Naive B cell (primary cell): ENCODE measurements around the gene MEGF8. TPM values are rescaled to one million over a fixed set of nuclear protein-coding genes. Genes with fewer than 3 reads are reported as not detected.

Source experiments
- ATAC-seq, 2 donors: fragments of 150-1000 bp; cut with Tn5 transposase; 2 replicates each; pipeline ENCODE4 v1.10.0; 2021; ENCODE audit warnings: low read depth in 2 of 2, mild to moderate bottlenecking in 2 of 2, moderate library complexity in 2 of 2
- DNase-seq: peaks from one replicate; pipeline ENCODE4 v3.0.0; 2022
- H3K27ac Mint-ChIP-seq, 6 donors: one replicate each; pipeline ENCODE4 v1.8.0; 2020 to 2022; ENCODE audit warnings: mild to moderate bottlenecking in 6 of 6, mixed read lengths in 6 of 6, moderate library complexity in 5 of 6, inconsistent platforms in 2 of 6
- H3K27me3 Mint-ChIP-seq, 3 donors: one replicate each; pipeline ENCODE4 v1.8.0; 2021 to 2022; ENCODE audit warnings: mixed read lengths in 3 of 3, mild to moderate bottlenecking in 1 of 3
- H3K36me3 Mint-ChIP-seq, 2 donors: one replicate each; pipeline ENCODE4 v1.8.0; 2020 to 2022; ENCODE audit warnings: mixed read lengths in 2 of 2, inconsistent platforms in 1 of 2, mild to moderate bottlenecking in 1 of 2
- H3K4me1 Mint-ChIP-seq, 3 donors: one replicate each; pipeline ENCODE4 v1.8.0; 2020 to 2022; ENCODE audit warnings: mixed read lengths in 3 of 3, inconsistent platforms in 1 of 3, mild to moderate bottlenecking in 1 of 3, moderate library complexity in 1 of 3
- H3K4me3 Mint-ChIP-seq, 8 donors: one replicate each; pipeline ENCODE4 v1.8.0; 2020 to 2022; ENCODE audit warnings: mild to moderate bottlenecking in 8 of 8, mixed read lengths in 8 of 8, moderate library complexity in 8 of 8, inconsistent platforms in 2 of 8
- H3K9me3 Mint-ChIP-seq, 7 donors: one replicate each; pipeline ENCODE4 v1.8.0; 2020 to 2022; ENCODE audit warnings: mixed read lengths in 7 of 7, mild to moderate bottlenecking in 5 of 7, inconsistent platforms in 2 of 7, moderate library complexity in 1 of 7
- polyA plus RNA-seq, 6 donors: library from polyadenylated mRNA; unstranded; fragments of 300-500 nt; fragmentation: Illumina TruSeq; gene quantifications; one replicate each; pipeline ENCODE4 v1.2.3, GENCODE V29; 2021; ENCODE audit warnings: low read depth in 6 of 6

MEGF8 gene
- polyA plus RNA-seq, 6 donors from 2014 or later, result 0.34 to 1.5 (median 0.45) TPM; not detected in 1

GRCh38 chr19:42401365-42402303 lies 76.2 kb downstream of the MEGF8 start:
- peak overlapping the region in 4 of 6 donors; percentile 57 to 86 (median 74) for H3K27ac Mint-ChIP-seq
- H3K9me3 Mint-ChIP-seq, result no peaks in the 10 kb centered on the region
- ATAC-seq, result peak; percentile 57 to 62
- peak; percentile 71 for DNase-seq
- H3K4me3 Mint-ChIP-seq, result peak overlapping the region; percentile 84 to 92 (median 88)
- H3K4me1 Mint-ChIP-seq, result peaks cover 50 to 56% (median 55%) of the 10 kb centered on the region in 3 donors
- H3K36me3 Mint-ChIP-seq, result peaks cover 0 to 3% of the 10 kb centered on the region in 2 donors
- H3K27me3 Mint-ChIP-seq, result no peaks in the 10 kb centered on the region

- peak overlapping the region; percentile 84 to 92 (median 88) for H3K4me3 Mint-ChIP-seq
- H3K9me3 Mint-ChIP-seq, result no peaks in the 10 kb centered on the region
- peaks cover 0 to 9% of the 10 kb centered on the region in 2 donors for H3K36me3 Mint-ChIP-seq
- peak overlapping the region in 4 of 6 donors; percentile 15 to 62 (median 44) for H3K27ac Mint-ChIP-seq
- ATAC-seq (peak in 1 of 2 donors; percentile 2), DNase-seq (no peak)
- H3K27me3 Mint-ChIP-seq, result no peaks in the 10 kb centered on the region
- peaks cover 41 to 54% (median 47%) of the 10 kb centered on the region in 3 donors for H3K4me1 Mint-ChIP-seq
These were observed 77.1 kb downstream of the MEGF8 start for GRCh38 chr19:42402376-42403116.

- DNase-seq (no peak), ATAC-seq (no peak)
- H3K4me1 Mint-ChIP-seq, result peaks cover 42 to 52% (median 50%) of the 10 kb centered on the region in 3 donors
- no peaks in the 10 kb centered on the region for H3K9me3 Mint-ChIP-seq
- H3K27ac Mint-ChIP-seq, result no peak overlapping the region
- H3K36me3 Mint-ChIP-seq, result peaks cover 0 to 9% of the 10 kb centered on the region in 2 donors
- no peaks in the 10 kb centered on the region for H3K27me3 Mint-ChIP-seq
- H3K4me3 Mint-ChIP-seq, result peak overlapping the region in 1 of 8 donors; percentile 56
These were observed 78.2 kb downstream of the MEGF8 start for GRCh38 chr19:42403586-42403985.

GRCh38 chr19:42406111-42406510 lies 80.7 kb downstream of the MEGF8 start:
- Mint-ChIP-seq H3K9me3 (no peaks in the 10 kb centered on the region), H3K27ac (peak overlapping the region in 2 of 6 donors; percentile 42 to 83), H3K4me3 (no peak overlapping the region), H3K36me3 (peaks cover 0 to 9% of the 10 kb centered on the region in 2 donors), H3K27me3 (no peaks in the 10 kb centered on the region), H3K4me1 (peaks cover 27 to 41% (median 28%) of the 10 kb centered on the region in 3 donors)
- DNase-seq (no peak), ATAC-seq (no peak)

- Mint-ChIP-seq H3K9me3 (no peaks in the 10 kb centered on the region), H3K4me1 (peaks cover 18 to 41% (median 29%) of the 10 kb centered on the region in 3 donors), H3K27me3 (no peaks in the 10 kb centered on the region), H3K36me3 (peaks cover 0 to 9% of the 10 kb centered on the region in 2 donors), H3K27ac (no peak overlapping the region), H3K4me3 (no peak overlapping the region)
- ATAC-seq, result no peak
- no peak for DNase-seq
These were observed 81.8 kb downstream of the MEGF8 start for GRCh38 chr19:42407085-42407815.

- no peak for DNase-seq
- no peak overlapping the region for H3K27ac Mint-ChIP-seq
- H3K36me3 Mint-ChIP-seq, result peaks cover 0 to 9% of the 10 kb centered on the region in 2 donors
- H3K27me3 Mint-ChIP-seq, result no peaks in the 10 kb centered on the region
- no peaks in the 10 kb centered on the region for H3K9me3 Mint-ChIP-seq
- ATAC-seq, result no peak
- no peak overlapping the region for H3K4me3 Mint-ChIP-seq
- H3K4me1 Mint-ChIP-seq, result peaks cover 12 to 38% (median 27%) of the 10 kb centered on the region in 3 donors
These were observed 82.4 kb downstream of the MEGF8 start for GRCh38 chr19:42407816-42408175.

GRCh38 chr19:42409477-42409876 lies 84.0 kb downstream of the MEGF8 start:
- H3K9me3 Mint-ChIP-seq, result no peaks in the 10 kb centered on the region
- no peaks in the 10 kb centered on the region for H3K27me3 Mint-ChIP-seq
- DNase-seq, result no peak
- no peak for ATAC-seq
- H3K4me1 Mint-ChIP-seq, result peaks cover 18 to 43% (median 28%) of the 10 kb centered on the region in 3 donors
- peak overlapping the region in 2 of 6 donors; percentile 3 to 58 for H3K27ac Mint-ChIP-seq
- H3K36me3 Mint-ChIP-seq, result peaks cover 0 to 9% of the 10 kb centered on the region in 2 donors
- H3K4me3 Mint-ChIP-seq, result no peak overlapping the region

GRCh38 chr19:42410371-42410770 lies 84.9 kb downstream of the MEGF8 start:
- ATAC-seq (no peak), DNase-seq (no peak)
- Mint-ChIP-seq H3K4me3 (no peak overlapping the region), H3K9me3 (no peaks in the 10 kb centered on the region), H3K27me3 (no peaks in the 10 kb centered on the region), H3K27ac (no peak overlapping the region), H3K4me1 (peaks cover 18 to 43% (median 30%) of the 10 kb centered on the region in 3 donors), H3K36me3 (peaks cover 0 to 15% of the 10 kb centered on the region in 2 donors)

GRCh38 chr19:42411581-42412178 lies 86.2 kb downstream of the MEGF8 start:
- H3K9me3 Mint-ChIP-seq, result no peaks in the 10 kb centered on the region
- DNase-seq (no peak), ATAC-seq (no peak)
- H3K36me3 Mint-ChIP-seq, result peaks cover 0 to 11% of the 10 kb centered on the region in 2 donors
- no peak overlapping the region for H3K4me3 Mint-ChIP-seq
- H3K27ac Mint-ChIP-seq, result peak overlapping the region in 1 of 6 donors; percentile 52
- peaks cover 18 to 34% (median 29%) of the 10 kb centered on the region in 3 donors for H3K4me1 Mint-ChIP-seq
- H3K27me3 Mint-ChIP-seq, result no peaks in the 10 kb centered on the region

GRCh38 chr19:42412227-42412626 lies 86.8 kb downstream of the MEGF8 start:
- Mint-ChIP-seq H3K4me3 (no peak overlapping the region), H3K9me3 (no peaks in the 10 kb centered on the region), H3K27ac (no peak overlapping the region), H3K36me3 (peaks cover 0 to 6% of the 10 kb centered on the region in 2 donors), H3K4me1 (peaks cover 18 to 29% (median 29%) of the 10 kb centered on the region in 3 donors), H3K27me3 (no peaks in the 10 kb centered on the region)
- no peak for DNase-seq
- ATAC-seq, result no peak

- ATAC-seq (no peak), DNase-seq (no peak)
- no peaks in the 10 kb centered on the region for H3K9me3 Mint-ChIP-seq
- H3K4me1 Mint-ChIP-seq, result peaks cover 17 to 29% (median 28%) of the 10 kb centered on the region in 3 donors
- no peak overlapping the region for H3K4me3 Mint-ChIP-seq
- H3K27ac Mint-ChIP-seq, result peak overlapping the region in 1 of 6 donors; percentile 51
- H3K36me3 Mint-ChIP-seq, result peaks cover 0 to 6% of the 10 kb centered on the region in 2 donors
- H3K27me3 Mint-ChIP-seq, result no peaks in the 10 kb centered on the region
These were observed 87.2 kb downstream of the MEGF8 start for GRCh38 chr19:42412661-42413076.

- H3K4me1 Mint-ChIP-seq, result peaks cover 37 to 51% (median 45%) of the 10 kb centered on the region in 3 donors
- ATAC-seq (no peak), DNase-seq (no peak)
- no peaks in the 10 kb centered on the region for H3K9me3 Mint-ChIP-seq
- H3K27me3 Mint-ChIP-seq, result no peaks in the 10 kb centered on the region
- H3K4me3 Mint-ChIP-seq, result no peak overlapping the region
- peaks cover 0 to 14% of the 10 kb centered on the region in 2 donors for H3K36me3 Mint-ChIP-seq
- H3K27ac Mint-ChIP-seq, result no peak overlapping the region
These were observed 93.9 kb downstream of the MEGF8 start for GRCh38 chr19:42419309-42419708.
